K562 (cell line): ENCODE results near the gene TSC22D1. TPM values are rescaled to one million over a fixed set of nuclear protein-coding genes. Genes with fewer than 3 reads are reported as not detected.

Experiments used
- AFF1 ChIP-seq, 2 experiments: fragments of 450-650 bp; IDR thresholded peaks; 2 replicates each; pipeline ENCODE4 v1.6.1; 2018; ENCODE audit warnings: mild to moderate bottlenecking in 2 of 2, low read depth in 1 of 2; ENCODE audit not compliant: partially characterized antibody in 2 of 2
- CBFA2T3 ChIP-seq: fragments of 450-650 bp; IDR thresholded peaks from 2 replicates; pipeline ENCODE4 v1.6.1; 2017
- CC2D1A ChIP-seq: fragments of 450-650 bp; IDR thresholded peaks from 2 replicates; pipeline ENCODE4 v1.6.1; 2017; ENCODE audit warnings: mild to moderate bottlenecking
- DLX4 ChIP-seq: fragments of 250-450 bp; sonication (Bioruptor Pico); IDR thresholded peaks from 2 replicates; pipeline ENCODE4 v1.6.1; 2021; ENCODE audit warnings: mild to moderate bottlenecking
- ELF4 ChIP-seq: fragments of 450-650 bp; formaldehyde crosslinking; IDR thresholded peaks from 2 replicates; pipeline ENCODE4 v1.4.0; 2022; ENCODE audit warnings: missing genetic modification characterization
- HMG20A ChIP-seq: fragments of 450-650 bp; formaldehyde crosslinking; conservative IDR thresholded peaks from 2 replicates; pipeline ENCODE4 v1.4.0; 2020; ENCODE audit warnings: mild to moderate bottlenecking, mixed read lengths
- SMARCB1 ChIP-seq: IDR thresholded peaks from 2 replicates; pipeline ENCODE4 v1.6.1; 2011; ENCODE audit warnings: improper control_type of control experiment, low read depth; ENCODE audit not compliant: insufficient read length
- ZFPM2 ChIP-seq: fragments of 250-450 bp; sonication (Bioruptor Pico); IDR thresholded peaks from 2 replicates; pipeline ENCODE4 v1.5.1; 2022; ENCODE audit warnings: mild to moderate bottlenecking
- ZNF24 ChIP-seq: fragments of 450-650 bp; IDR thresholded peaks from 2 replicates; pipeline ENCODE4 v1.6.1; 2016
- polyA plus RNA-seq, 8 experiments: library from polyadenylated mRNA; depleted of rRNA in 4 of 8; stranded (reverse) in 5 of 8; unstranded in 3 of 8; fragments of >200 nt; fragmentation: Nextera tagmentation in 2 of 8; fragmentation: Illumina TruSeq in 1 of 8; extraction: Ambion mirVana in 2 of 8; extraction: Trizol in 1 of 8; gene quantifications; 2 replicates each; pipeline versions ENCODE4 v1.2.1 to v1.2.3, GENCODE V29; 2011 to 2014; ENCODE audit warnings: inconsistent platforms in 1 of 8, missing spikeins in 1 of 8
- total RNA-seq, 7 experiments: library from RNA; depleted of rRNA in 6 of 7; stranded (reverse); fragments of >200 nt in 6 of 7; fragmentation: Illumina TruSeq in 2 of 7; extraction: Trizol in 2 of 7; gene quantifications; 2 replicates each; pipeline versions ENCODE4 v1.2.1 to v1.2.3, GENCODE V29; 2011 to 2021; ENCODE audit warnings: low replicate concordance in 1 of 7
- TF ChIP-seq, protein P1 (sequence below): fragments of 250-450 bp; sonication (Bioruptor Pico); IDR thresholded peaks from 2 replicates; pipeline ENCODE4 v1.5.0; 2020; ENCODE audit warnings: mild to moderate bottlenecking
- TF ChIP-seq, protein P2 (sequence below): fragments of 250-450 bp; sonication (Bioruptor Pico); IDR thresholded peaks from 2 replicates; pipeline ENCODE4 v1.8.0; 2021; ENCODE audit warnings: moderate library complexity, mild to moderate bottlenecking, inconsistent platforms
- TF ChIP-seq, protein P3 (sequence below), 2 experiments: IDR thresholded peaks in 1 of 2; conservative IDR thresholded peaks in 1 of 2; 2 replicates each; pipeline ENCODE4 v1.6.1; 2016; ENCODE audit warnings: low read depth in 2 of 2, mild to moderate bottlenecking in 1 of 2, missing compliant biosample characterization in 1 of 2, missing genetic modification characterization in 1 of 2, moderate library complexity in 1 of 2
- TF ChIP-seq, protein P4 (sequence below): fragments of 250-450 bp; sonication (Bioruptor Pico); IDR thresholded peaks from 2 replicates; pipeline ENCODE4 v1.8.0; 2022; ENCODE audit warnings: inconsistent platforms
- TF ChIP-seq, protein P5 (sequence below): sonication (generic); formaldehyde crosslinking; IDR thresholded peaks from 2 replicates; pipeline ENCODE4 v1.8.0; 2022; ENCODE audit warnings: mild to moderate bottlenecking, missing genetic modification reagents

The TSC22D1 gene
- total and polyA plus RNA-seq, 9 of the 15 experiments (the other 6 are each of a cell fraction or from before 2014, with no cell fraction given): 2.6 to 19.8 (median 8.4) TPM

GRCh38 chr13:44413095-44413494 is 163.0 kb downstream of the TSC22D1 start (continued):
- TF ChIP-seq, protein P1, sequence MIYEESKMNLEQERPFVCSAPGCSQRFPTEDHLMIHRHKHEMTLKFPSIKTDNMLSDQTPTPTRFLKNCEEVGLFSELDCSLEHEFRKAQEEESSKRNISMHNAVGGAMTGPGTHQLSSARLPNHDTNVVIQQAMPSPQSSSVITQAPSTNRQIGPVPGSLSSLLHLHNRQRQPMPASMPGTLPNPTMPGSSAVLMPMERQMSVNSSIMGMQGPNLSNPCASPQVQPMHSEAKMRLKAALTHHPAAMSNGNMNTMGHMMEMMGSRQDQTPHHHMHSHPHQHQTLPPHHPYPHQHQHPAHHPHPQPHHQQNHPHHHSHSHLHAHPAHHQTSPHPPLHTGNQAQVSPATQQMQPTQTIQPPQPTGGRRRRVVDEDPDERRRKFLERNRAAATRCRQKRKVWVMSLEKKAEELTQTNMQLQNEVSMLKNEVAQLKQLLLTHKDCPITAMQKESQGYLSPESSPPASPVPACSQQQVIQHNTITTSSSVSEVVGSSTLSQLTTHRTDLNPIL (CRISPR knock-in tag): no peak
- TF ChIP-seq AFF1 (IDR thresholded peaks at IDR 0.05; ENCODE audit: low read depth in 1 of 2, partially characterized antibody in 2 of 2) (no peak), ZFPM2 (CRISPR knock-in tag) (no peak), SMARCB1 (no peak), CC2D1A (no peak), CBFA2T3 (no peak), ZNF24 (no peak), DLX4 (CRISPR knock-in tag) (no peak), HMG20A (CRISPR knock-in tag) (no peak), ELF4 (CRISPR knock-in tag) (no peak)
- TF ChIP-seq, protein P2, sequence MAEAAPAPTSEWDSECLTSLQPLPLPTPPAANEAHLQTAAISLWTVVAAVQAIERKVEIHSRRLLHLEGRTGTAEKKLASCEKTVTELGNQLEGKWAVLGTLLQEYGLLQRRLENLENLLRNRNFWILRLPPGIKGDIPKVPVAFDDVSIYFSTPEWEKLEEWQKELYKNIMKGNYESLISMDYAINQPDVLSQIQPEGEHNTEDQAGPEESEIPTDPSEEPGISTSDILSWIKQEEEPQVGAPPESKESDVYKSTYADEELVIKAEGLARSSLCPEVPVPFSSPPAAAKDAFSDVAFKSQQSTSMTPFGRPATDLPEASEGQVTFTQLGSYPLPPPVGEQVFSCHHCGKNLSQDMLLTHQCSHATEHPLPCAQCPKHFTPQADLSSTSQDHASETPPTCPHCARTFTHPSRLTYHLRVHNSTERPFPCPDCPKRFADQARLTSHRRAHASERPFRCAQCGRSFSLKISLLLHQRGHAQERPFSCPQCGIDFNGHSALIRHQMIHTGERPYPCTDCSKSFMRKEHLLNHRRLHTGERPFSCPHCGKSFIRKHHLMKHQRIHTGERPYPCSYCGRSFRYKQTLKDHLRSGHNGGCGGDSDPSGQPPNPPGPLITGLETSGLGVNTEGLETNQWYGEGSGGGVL (CRISPR knock-in tag): no peak
- TF ChIP-seq, protein P3, sequence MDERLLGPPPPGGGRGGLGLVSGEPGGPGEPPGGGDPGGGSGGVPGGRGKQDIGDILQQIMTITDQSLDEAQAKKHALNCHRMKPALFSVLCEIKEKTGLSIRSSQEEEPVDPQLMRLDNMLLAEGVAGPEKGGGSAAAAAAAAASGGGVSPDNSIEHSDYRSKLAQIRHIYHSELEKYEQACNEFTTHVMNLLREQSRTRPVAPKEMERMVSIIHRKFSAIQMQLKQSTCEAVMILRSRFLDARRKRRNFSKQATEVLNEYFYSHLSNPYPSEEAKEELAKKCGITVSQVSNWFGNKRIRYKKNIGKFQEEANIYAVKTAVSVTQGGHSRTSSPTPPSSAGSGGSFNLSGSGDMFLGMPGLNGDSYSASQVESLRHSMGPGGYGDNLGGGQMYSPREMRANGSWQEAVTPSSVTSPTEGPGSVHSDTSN (CRISPR knock-in tag; IDR thresholded peaks at IDR 0.05; ENCODE audit: low read depth): no peak
- TF ChIP-seq, protein P3 (tag; conservative IDR thresholded peaks at IDR 0.05; ENCODE audit: low read depth): no peak
- TF ChIP-seq, protein P4, sequence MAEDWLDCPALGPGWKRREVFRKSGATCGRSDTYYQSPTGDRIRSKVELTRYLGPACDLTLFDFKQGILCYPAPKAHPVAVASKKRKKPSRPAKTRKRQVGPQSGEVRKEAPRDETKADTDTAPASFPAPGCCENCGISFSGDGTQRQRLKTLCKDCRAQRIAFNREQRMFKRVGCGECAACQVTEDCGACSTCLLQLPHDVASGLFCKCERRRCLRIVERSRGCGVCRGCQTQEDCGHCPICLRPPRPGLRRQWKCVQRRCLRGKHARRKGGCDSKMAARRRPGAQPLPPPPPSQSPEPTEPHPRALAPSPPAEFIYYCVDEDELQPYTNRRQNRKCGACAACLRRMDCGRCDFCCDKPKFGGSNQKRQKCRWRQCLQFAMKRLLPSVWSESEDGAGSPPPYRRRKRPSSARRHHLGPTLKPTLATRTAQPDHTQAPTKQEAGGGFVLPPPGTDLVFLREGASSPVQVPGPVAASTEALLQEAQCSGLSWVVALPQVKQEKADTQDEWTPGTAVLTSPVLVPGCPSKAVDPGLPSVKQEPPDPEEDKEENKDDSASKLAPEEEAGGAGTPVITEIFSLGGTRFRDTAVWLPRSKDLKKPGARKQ (CRISPR knock-in tag): no peak
- TF ChIP-seq, protein P5, sequence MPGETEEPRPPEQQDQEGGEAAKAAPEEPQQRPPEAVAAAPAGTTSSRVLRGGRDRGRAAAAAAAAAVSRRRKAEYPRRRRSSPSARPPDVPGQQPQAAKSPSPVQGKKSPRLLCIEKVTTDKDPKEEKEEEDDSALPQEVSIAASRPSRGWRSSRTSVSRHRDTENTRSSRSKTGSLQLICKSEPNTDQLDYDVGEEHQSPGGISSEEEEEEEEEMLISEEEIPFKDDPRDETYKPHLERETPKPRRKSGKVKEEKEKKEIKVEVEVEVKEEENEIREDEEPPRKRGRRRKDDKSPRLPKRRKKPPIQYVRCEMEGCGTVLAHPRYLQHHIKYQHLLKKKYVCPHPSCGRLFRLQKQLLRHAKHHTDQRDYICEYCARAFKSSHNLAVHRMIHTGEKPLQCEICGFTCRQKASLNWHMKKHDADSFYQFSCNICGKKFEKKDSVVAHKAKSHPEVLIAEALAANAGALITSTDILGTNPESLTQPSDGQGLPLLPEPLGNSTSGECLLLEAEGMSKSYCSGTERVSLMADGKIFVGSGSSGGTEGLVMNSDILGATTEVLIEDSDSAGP (CRISPR knock-in tag): no peak
